Tibial nerve (tissue), 3 donors: ENCODE measurements around the gene FMNL2.

Source experiments
- CTCF ChIP-seq, 5 experiments: fragments of 200-600 bp in 3 of 5; fragments of 450-650 bp in 2 of 5; sonication (generic) in 3 of 5; IDR thresholded peaks; one replicate each; pipeline ENCODE4 v1.5.1; 2016 to 2019; ENCODE audit warnings: antibody characterized with exemption in 5 of 5, mild to moderate bottlenecking in 3 of 5, moderate library complexity in 2 of 5
- POLR2A ChIP-seq, 2 donors: fragments of 450-650 bp; IDR thresholded peaks; one replicate each; pipeline ENCODE4 v1.6.1; 2017; ENCODE audit warnings: antibody characterized with exemption in 2 of 2, mild to moderate bottlenecking in 2 of 2, moderate library complexity in 2 of 2

- TF ChIP-seq CTCF (IDR thresholded peaks at IDR 0.05) (no peak), POLR2A (IDR thresholded peaks at IDR 0.05) (no peak)
Measured at GRCh38 chr2:152623775-152624174, 288.8 kb downstream of the FMNL2 start.
